Kidney (tissue), 14 donors: ENCODE results near the gene ADAMTS8. TPM values are rescaled to one million over a fixed set of nuclear protein-coding genes. Genes with fewer than 3 reads are reported as not detected.

Experiments
- DNase-seq, 5 donors: peaks; one replicate each; pipeline ENCODE4 v3.0.0-alpha.2; 2013 to 2020
- FAIRE-seq: peaks from 2 replicates; lab custom pipeline; 2012; peaks lifted over from hg19 to GRCh38; lab: Jason Lieb, UNC
- H3K27ac ChIP-seq, 2 donors: one replicate each; pipeline ENCODE4 v1.7.0; 2013; ENCODE audit warnings: low read depth in 2 of 2, low read length in 2 of 2, inconsistent platforms in 1 of 2
- H3K27me3 ChIP-seq: one replicate; pipeline ENCODE4 v1.7.1; 2013; ENCODE audit warnings: low read length, inconsistent platforms; ENCODE audit not compliant: control insufficient read depth, insufficient read depth
- H3K36me3 ChIP-seq, 3 donors: one replicate each; pipeline versions ENCODE4 v1.7.0 to v1.7.1; 2013; ENCODE audit warnings: low read length in 3 of 3, control low read depth in 1 of 3, inconsistent platforms in 1 of 3; ENCODE audit not compliant: insufficient read depth in 3 of 3, control insufficient read depth in 2 of 3
- H3K4me1 ChIP-seq, 3 donors: one replicate each; pipeline versions ENCODE4 v1.7.0 to v1.7.1; 2013; ENCODE audit warnings: low read length in 3 of 3, inconsistent platforms in 1 of 3, low read depth in 1 of 3; ENCODE audit not compliant: control insufficient read depth in 2 of 3, insufficient read depth in 2 of 3
- H3K4me3 ChIP-seq, 3 donors: one replicate each; pipeline versions ENCODE4 v1.7.0 to v1.8.1; 2013; ENCODE audit warnings: low read length in 3 of 3, control low read depth in 1 of 3, inconsistent platforms in 1 of 3
- H3K9ac ChIP-seq, 3 donors: one replicate each; pipeline versions ENCODE4 v1.7.0 to v1.7.1; 2013; ENCODE audit warnings: low read length in 3 of 3, control low read depth in 1 of 3, inconsistent platforms in 1 of 3
- H3K9me3 ChIP-seq, 3 donors: one replicate each; pipeline versions ENCODE4 v1.7.0 to v1.7.1; 2013; ENCODE audit warnings: low read length in 3 of 3, control low read depth in 1 of 3, inconsistent platforms in 1 of 3; ENCODE audit not compliant: control insufficient read depth in 2 of 3, insufficient read depth in 1 of 3
- intact Hi-C: fragments of 100-400 bp; cut with DNase I; formaldehyde crosslinking; loops from one replicate; pipeline ENCODE4 v1.11.1; 2022
- polyA plus RNA-seq: library from polyadenylated mRNA; stranded (reverse); fragments of 350-450 nt; fragmentation: Illumina TruSeq; extraction: RNeasy Lipid Tissue Mini Kit (QIAGEN cat#74804); gene quantifications from one replicate; pipeline ENCODE4 v1.2.3, GENCODE V29; 2014; ENCODE audit warnings: low read depth, low replicate concordance; ENCODE audit not compliant: insufficient read depth
- total RNA-seq: library from RNA; stranded (reverse); fragmentation: NEBNext Ultra II Directional; extraction: Animal tissue kit (Norgen Biotek cat#: 25700); gene quantifications from one replicate; pipeline ENCODE4 v1.2.1, GENCODE V29; 2021
- TF ChIP-seq, protein P1 (sequence below): IDR thresholded peaks from 3 replicates; pipeline ENCODE4 v1.5.1; 2012; ENCODE audit warnings: mild to moderate bottlenecking, moderate library complexity, borderline replicate concordance; ENCODE audit not compliant: insufficient read depth; ENCODE audit errors: extremely low read depth
- donor health status: control.
- donor health status: control.
- donor health status: control.
- donor health status: control.
- donor health status: control.
- donor health status: DM: yes; HTN: yes; CAD: no.
- donor health status: Normal renal cell carcinoma (clear cell type).

ADAMTS8 gene
- total and polyA plus RNA-seq, 2 donors from 2014 or later: 1.2 to 1.6 TPM

- Histone ChIP-seq H3K27me3 (no peaks in the 10 kb centered on the region), H3K27ac (no peak overlapping the region), H3K4me1 (peaks cover 0 to 30% (median 16%) of the 10 kb centered on the region in 3 donors), H3K36me3 (peaks cover 0 to 17% (median 10%) of the 10 kb centered on the region in 3 donors), H3K9me3 (no peaks in the 10 kb centered on the region), H3K9ac (no peak overlapping the region), H3K4me3 (no peak overlapping the region)
- DNase-seq (peak in 2 of 5 donors; percentile 3 to 25), FAIRE-seq (no peak)
- TF ChIP-seq, protein P1, sequence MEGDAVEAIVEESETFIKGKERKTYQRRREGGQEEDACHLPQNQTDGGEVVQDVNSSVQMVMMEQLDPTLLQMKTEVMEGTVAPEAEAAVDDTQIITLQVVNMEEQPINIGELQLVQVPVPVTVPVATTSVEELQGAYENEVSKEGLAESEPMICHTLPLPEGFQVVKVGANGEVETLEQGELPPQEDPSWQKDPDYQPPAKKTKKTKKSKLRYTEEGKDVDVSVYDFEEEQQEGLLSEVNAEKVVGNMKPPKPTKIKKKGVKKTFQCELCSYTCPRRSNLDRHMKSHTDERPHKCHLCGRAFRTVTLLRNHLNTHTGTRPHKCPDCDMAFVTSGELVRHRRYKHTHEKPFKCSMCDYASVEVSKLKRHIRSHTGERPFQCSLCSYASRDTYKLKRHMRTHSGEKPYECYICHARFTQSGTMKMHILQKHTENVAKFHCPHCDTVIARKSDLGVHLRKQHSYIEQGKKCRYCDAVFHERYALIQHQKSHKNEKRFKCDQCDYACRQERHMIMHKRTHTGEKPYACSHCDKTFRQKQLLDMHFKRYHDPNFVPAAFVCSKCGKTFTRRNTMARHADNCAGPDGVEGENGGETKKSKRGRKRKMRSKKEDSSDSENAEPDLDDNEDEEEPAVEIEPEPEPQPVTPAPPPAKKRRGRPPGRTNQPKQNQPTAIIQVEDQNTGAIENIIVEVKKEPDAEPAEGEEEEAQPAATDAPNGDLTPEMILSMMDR: no peak
- intact Hi-C loops: no loop called here
Measured at GRCh38 chr11:130474637-130475400, 46.4 kb upstream of the ADAMTS8 start.

- TF ChIP-seq, protein P1: no peak
- Histone ChIP-seq H3K36me3 (peaks cover 0 to 17% (median 10%) of the 10 kb centered on the region in 3 donors), H3K9me3 (no peaks in the 10 kb centered on the region), H3K27me3 (no peaks in the 10 kb centered on the region), H3K4me3 (no peak overlapping the region), H3K9ac (no peak overlapping the region), H3K4me1 (peaks cover 0 to 27% (median 16%) of the 10 kb centered on the region in 3 donors), H3K27ac (no peak overlapping the region)
- intact Hi-C loops: no loop called here
- FAIRE-seq: no peak
- DNase-seq: peak in 1 of 5 donors; percentile 7
Measured at GRCh38 chr11:130473795-130474377, 45.5 kb upstream of the ADAMTS8 start.

DNA sequence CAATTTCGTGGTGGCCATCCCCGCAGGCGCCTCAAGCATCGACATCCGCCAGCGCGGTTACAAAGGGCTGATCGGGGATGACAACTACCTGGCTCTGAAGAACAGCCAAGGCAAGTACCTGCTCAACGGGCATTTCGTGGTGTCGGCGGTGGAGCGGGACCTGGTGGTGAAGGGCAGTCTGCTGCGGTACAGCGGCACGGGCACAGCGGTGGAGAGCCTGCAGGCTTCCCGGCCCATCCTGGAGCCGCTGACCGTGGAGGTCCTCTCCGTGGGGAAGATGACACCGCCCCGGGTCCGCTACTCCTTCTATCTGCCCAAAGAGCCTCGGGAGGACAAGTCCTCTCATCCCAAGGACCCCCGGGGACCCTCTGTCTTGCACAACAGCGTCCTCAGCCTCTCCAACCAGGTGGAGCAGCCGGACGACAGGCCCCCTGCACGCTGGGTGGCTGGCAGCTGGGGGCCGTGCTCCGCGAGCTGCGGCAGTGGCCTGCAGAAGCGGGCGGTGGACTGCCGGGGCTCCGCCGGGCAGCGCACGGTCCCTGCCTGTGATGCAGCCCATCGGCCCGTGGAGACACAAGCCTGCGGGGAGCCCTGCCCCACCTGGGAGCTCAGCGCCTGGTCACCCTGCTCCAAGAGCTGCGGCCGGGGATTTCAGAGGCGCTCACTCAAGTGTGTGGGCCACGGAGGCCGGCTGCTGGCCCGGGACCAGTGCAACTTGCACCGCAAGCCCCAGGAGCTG lies 44.8 kb upstream of the ADAMTS8 start:
- TF ChIP-seq, protein P1: no peak
- peak in 3 of 5 donors; percentile 35 to 78 (median 47) for DNase-seq
- no peak overlapping the region for H3K27ac ChIP-seq
- intact Hi-C loops: no loop called here
- no peak overlapping the region for H3K4me3 ChIP-seq
- no peaks in the 10 kb centered on the region for H3K9me3 ChIP-seq
- no peak overlapping the region for H3K9ac ChIP-seq
- H3K27me3 ChIP-seq: no peaks in the 10 kb centered on the region
- H3K4me1 ChIP-seq: peaks cover 0 to 21% (median 11%) of the 10 kb centered on the region in 3 donors
- no peak for FAIRE-seq
- H3K36me3 ChIP-seq: peaks cover 0 to 17% (median 10%) of the 10 kb centered on the region in 3 donors
